Right cardiac atrium (tissue), 5 donors: ENCODE results near the gene KCNQ4. TPM values are rescaled to one million over a fixed set of nuclear protein-coding genes. Genes with fewer than 3 reads are reported as not detected.
A peak's percentile ranks its signal among the peaks of the same experiment; 100 is the strongest.

Experiments used
- ATAC-seq, 2 donors: fragments of 200-7000 bp; cut with Tn5 transposase; one replicate each; pipeline versions ENCODE4 v1.8.0 to v1.9.1; 2020; ENCODE audit warnings: moderate library complexity in 2 of 2, mild to moderate bottlenecking in 1 of 2
- DNase-seq, 3 donors: peaks; one replicate each; pipeline ENCODE4 v3.0.0-alpha.2; 2020
- H3K27ac ChIP-seq: one replicate; pipeline ENCODE4 v1.5.1; 2013; ENCODE audit warnings: mild to moderate bottlenecking, low read length, control low read depth, moderate library complexity
- H3K27me3 ChIP-seq: one replicate; pipeline ENCODE4 v1.6.1; 2013; ENCODE audit not compliant: control insufficient read depth, insufficient read depth
- H3K4me1 ChIP-seq: one replicate; pipeline ENCODE4 v1.6.1; 2013; ENCODE audit warnings: low read length; ENCODE audit not compliant: control insufficient read depth, insufficient read depth
- H3K4me3 ChIP-seq: one replicate; pipeline ENCODE4 v1.5.1; 2013; ENCODE audit warnings: low read length, control low read depth
- H3K9me3 ChIP-seq: one replicate; pipeline ENCODE4 v1.6.1; 2013; ENCODE audit warnings: low read length; ENCODE audit not compliant: control insufficient read depth
- WGBS: extraction: QIAGEN DNeasy Blood & Tissue Kit; methylation state at CpG from one replicate; pipeline ENCODE4 v1.1.7; 2013; 5-methylcytosine and 5-hydroxymethylcytosine counted together
- intact Hi-C, 4 donors: fragments of 100-400 bp; cut with DNase I; formaldehyde crosslinking; loops; one replicate each; pipeline versions ENCODE4 v1.11.0 to v1.14.0; 2022 to 2023
- polyA plus RNA-seq: library from polyadenylated mRNA; stranded (reverse); fragments of 200-250 nt; gene quantifications from one replicate; pipeline ENCODE4 v1.2.3, GENCODE V29; 2013
- total RNA-seq, 4 donors: library from RNA; stranded (reverse); fragmentation: NEBNext Ultra II Directional; extraction: Animal tissue kit (Norgen Biotek cat#: 25700); gene quantifications; one replicate each; pipeline ENCODE4 v1.2.1, GENCODE V29; 2021
- donor health status: healthy with polysubstance abuse.
- donor health status: DM: no; HTN: yes; CAD: no.
- donor health status: DM: no; HTN: no; CAD: no.
- donor health status: DM: no; HTN: yes; CAD: no; lungs with severe emphysema.
- donor health status: DM: yes; HTN: yes; CAD: no.

Gene KCNQ4
- total and polyA plus RNA-seq, 5 donors = 0.71 to 1.8 (median 0.96) TPM

GRCh38 chr1:40769815-40770214 is 13.8 kb upstream of the KCNQ4 start:
- Histone ChIP-seq H3K4me3 (no peak overlapping the region), H3K27ac (no peak overlapping the region), H3K27me3 (no peaks in the 10 kb centered on the region), H3K9me3 (no peaks in the 10 kb centered on the region), H3K4me1 (no peaks in the 10 kb centered on the region)
- intact Hi-C loops = loop anchor here in 2 of 4 donors (10.0 kb wide), 2 partner anchors 75 to 155 kb away; no protein-coding TSS in a partner anchor
- DNase-seq = no peak
- 64% methylated on average over 4 of the region's 4 CpGs for WGBS
- peak in 1 of 2 donors; percentile 18 for ATAC-seq

- DNase-seq (no peak), ATAC-seq (peak; percentile 9 to 13)
- intact Hi-C loops = loop anchor here in 1 of 4 donors (10.0 kb wide), 1 partner anchor 156 kb away; no protein-coding TSS in a partner anchor
- H3K4me3 ChIP-seq = no peak overlapping the region
- H3K27me3 ChIP-seq = no peaks in the 10 kb centered on the region
- no peak overlapping the region for H3K27ac ChIP-seq
- 74% methylated on average over 18 of the region's 18 CpGs for WGBS
- no peaks in the 10 kb centered on the region for H3K9me3 ChIP-seq
- H3K4me1 ChIP-seq = no peaks in the 10 kb centered on the region
These were observed 13.1 kb upstream of the KCNQ4 start for GRCh38 chr1:40770296-40771070.

- WGBS = 65% methylated on average over 2 of the region's 2 CpGs
- Histone ChIP-seq H3K4me3 (no peak overlapping the region), H3K9me3 (no peaks in the 10 kb centered on the region), H3K27me3 (no peaks in the 10 kb centered on the region), H3K4me1 (no peaks in the 10 kb centered on the region), H3K27ac (no peak overlapping the region)
- DNase-seq (no peak), ATAC-seq (no peak)
- intact Hi-C loops = loop anchor here in 1 of 4 donors (10.0 kb wide), 1 partner anchor 158 kb away; no protein-coding TSS in a partner anchor
These were observed 11.2 kb upstream of the KCNQ4 start for GRCh38 chr1:40772146-40772955.

GRCh38 chr1:40773748-40774265 is 9.8 kb upstream of the KCNQ4 start:
- Histone ChIP-seq H3K4me3 (no peak overlapping the region), H3K9me3 (no peaks in the 10 kb centered on the region), H3K4me1 (no peaks in the 10 kb centered on the region), H3K27ac (no peak overlapping the region), H3K27me3 (no peaks in the 10 kb centered on the region)
- intact Hi-C loops = loop anchor here in 1 of 4 donors (10.0 kb wide), 1 partner anchor 159 kb away; no protein-coding TSS in a partner anchor
- ATAC-seq (peak in 1 of 2 donors; percentile 25), DNase-seq (no peak)
- WGBS = 41% methylated on average over 6 of the region's 6 CpGs

- Histone ChIP-seq H3K4me3 (no peak overlapping the region), H3K4me1 (no peaks in the 10 kb centered on the region), H3K27me3 (no peaks in the 10 kb centered on the region), H3K9me3 (no peaks in the 10 kb centered on the region), H3K27ac (no peak overlapping the region)
- WGBS = 45% methylated on average over 3 of the region's 3 CpGs
- DNase-seq = peak; percentile 43 to 85 (median 74)
- peak; percentile 40 to 44 for ATAC-seq
- intact Hi-C loops = loop anchor here in 1 of 4 donors (10.0 kb wide), 1 partner anchor 160 kb away; no protein-coding TSS in a partner anchor
These were observed 9.2 kb upstream of the KCNQ4 start for GRCh38 chr1:40774266-40774998.

- WGBS = 95% methylated on average over 4 of the region's 4 CpGs
- Histone ChIP-seq H3K4me1 (no peaks in the 10 kb centered on the region), H3K9me3 (no peaks in the 10 kb centered on the region), H3K27ac (no peak overlapping the region), H3K4me3 (no peak overlapping the region), H3K27me3 (no peaks in the 10 kb centered on the region)
- intact Hi-C loops = loop anchor here in 1 of 4 donors (10.0 kb wide), 1 partner anchor 162 kb away; no protein-coding TSS in a partner anchor
- DNase-seq (no peak), ATAC-seq (no peak)
These were observed 7.1 kb upstream of the KCNQ4 start for GRCh38 chr1:40776236-40777072.

- WGBS = 94% methylated on average over 2 of the region's 2 CpGs
- ATAC-seq = no peak
- DNase-seq = no peak
- Histone ChIP-seq H3K4me1 (peaks cover 3% of the 10 kb centered on the region), H3K9me3 (no peaks in the 10 kb centered on the region), H3K4me3 (no peak overlapping the region), H3K27me3 (no peaks in the 10 kb centered on the region), H3K27ac (no peak overlapping the region)
- intact Hi-C loops = loop anchor here in 1 of 4 donors (10.0 kb wide), 1 partner anchor 163 kb away; no protein-coding TSS in a partner anchor
These were observed 6.2 kb upstream of the KCNQ4 start for GRCh38 chr1:40777224-40777970.

GRCh38 chr1:40780678-40781607 is 2.6 kb upstream of the KCNQ4 start:
- Histone ChIP-seq H3K4me3 (no peak overlapping the region), H3K27ac (no peak overlapping the region), H3K27me3 (no peaks in the 10 kb centered on the region), H3K4me1 (peaks cover 10% of the 10 kb centered on the region), H3K9me3 (no peaks in the 10 kb centered on the region)
- DNase-seq (no peak), ATAC-seq (no peak)
- intact Hi-C loops = no loop called here
- WGBS = 82% methylated on average over 11 of the region's 11 CpGs

GRCh38 chr1:40781608-40781971 is 2.0 kb upstream of the KCNQ4 start:
- intact Hi-C loops = no loop called here
- 89% methylated on average over 2 of the region's 2 CpGs for WGBS
- DNase-seq = no peak

More at GRCh38 chr1:40781608-40781971, 2.0 kb upstream of the KCNQ4 start:
- H3K27ac ChIP-seq = no peak overlapping the region
- no peaks in the 10 kb centered on the region for H3K27me3 ChIP-seq
- no peaks in the 10 kb centered on the region for H3K9me3 ChIP-seq
- ATAC-seq = no peak
- no peak overlapping the region for H3K4me3 ChIP-seq
- peaks cover 10% of the 10 kb centered on the region for H3K4me1 ChIP-seq
